ENCODE data around the gene FOXN1. TPM values are rescaled to one million over a fixed set of nuclear protein-coding genes. Genes with fewer than 3 reads are reported as not detected.

The FOXN1 gene
- total and polyA plus RNA-seq, 2 experiments from 2014 or later, result 0.87 TPM; not detected in 1

DNA sequence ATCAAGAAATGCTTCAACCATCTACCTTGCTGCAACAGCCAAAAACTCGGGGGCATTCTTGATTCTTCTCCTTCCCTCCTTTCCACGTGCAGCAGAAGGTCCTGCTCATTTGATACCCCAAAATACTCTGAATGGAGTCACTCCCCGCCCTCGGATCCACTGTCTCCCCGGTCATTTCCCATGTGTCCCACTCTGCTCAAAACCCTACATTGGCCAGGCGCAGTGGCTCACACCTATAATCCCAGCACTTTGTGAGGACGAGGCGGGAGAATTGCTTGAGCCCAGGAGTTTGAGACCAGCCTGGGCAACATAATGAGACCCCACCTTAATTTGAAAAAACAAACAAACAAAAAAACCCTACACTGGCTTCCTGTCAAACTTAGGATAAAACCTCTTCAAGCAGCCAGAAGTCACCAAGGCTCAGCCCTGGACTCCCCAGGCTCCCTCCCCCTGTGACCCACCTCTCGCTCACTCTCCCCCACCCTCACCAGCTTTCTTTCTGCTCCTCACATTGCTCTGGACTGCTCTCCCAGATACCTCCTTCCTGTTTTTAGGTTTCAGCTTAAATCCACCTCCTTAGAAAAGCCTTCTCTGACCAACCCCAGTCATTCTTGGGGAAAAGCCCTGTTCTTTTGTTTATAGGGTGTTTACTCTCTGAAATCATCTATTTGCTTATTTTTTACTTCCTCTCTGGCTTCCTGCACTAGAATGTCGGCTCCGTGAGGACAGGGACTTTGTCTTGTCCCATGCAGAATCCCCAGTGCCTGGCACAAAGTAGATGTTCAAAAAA is 29.9 kb upstream of the FOXN1 start:
- H3K4me1 ChIP-seq (ENCODE audit: insufficient read depth), result peaks cover 18% of the 10 kb centered on the region
- no peaks in the 10 kb centered on the region for H3K9me3 ChIP-seq (ENCODE audit: low read depth)
- DNase-seq (ENCODE audit: low spot score), result no peak
- H3K9me2 ChIP-seq (replicated peaks; ENCODE audit: insufficient read depth), result no peaks in the 10 kb centered on the region
- H3K27me3 ChIP-seq, result no peaks in the 10 kb centered on the region
- no peaks in the 10 kb centered on the region for H4K20me1 ChIP-seq (ENCODE audit: insufficient read depth, poor library complexity, severe bottlenecking)
- H2AFZ ChIP-seq, result no peak overlapping the region
- H3K36me3 ChIP-seq (replicated peaks; ENCODE audit: insufficient read depth, low read depth), result no peaks in the 10 kb centered on the region
- no peaks in the 10 kb centered on the region for H3K79me2 ChIP-seq
- no peak overlapping the region for H3K4me3 ChIP-seq
- no peak overlapping the region for H3K4me2 ChIP-seq
- TF ChIP-seq EZH2phosphoT487 (IDR thresholded peaks at IDR 0.05; ENCODE audit: low read depth, severe bottlenecking, unreplicated experiment), result no peak
- no peak for TF ChIP-seq EZH2 (IDR thresholded peaks at IDR 0.05; ENCODE audit: borderline replicate concordance)
- TF ChIP-seq CTCF (IDR thresholded peaks at IDR 0.05; ENCODE audit: poor library complexity), result no peak
- WGBS (ENCODE audit: low lambda C conversion rate, missing lambda C conversion rate), result 81% methylated on average over 11 of the region's 11 CpGs
- H3K27ac ChIP-seq, result peak overlapping the region; percentile 64

DNA sequence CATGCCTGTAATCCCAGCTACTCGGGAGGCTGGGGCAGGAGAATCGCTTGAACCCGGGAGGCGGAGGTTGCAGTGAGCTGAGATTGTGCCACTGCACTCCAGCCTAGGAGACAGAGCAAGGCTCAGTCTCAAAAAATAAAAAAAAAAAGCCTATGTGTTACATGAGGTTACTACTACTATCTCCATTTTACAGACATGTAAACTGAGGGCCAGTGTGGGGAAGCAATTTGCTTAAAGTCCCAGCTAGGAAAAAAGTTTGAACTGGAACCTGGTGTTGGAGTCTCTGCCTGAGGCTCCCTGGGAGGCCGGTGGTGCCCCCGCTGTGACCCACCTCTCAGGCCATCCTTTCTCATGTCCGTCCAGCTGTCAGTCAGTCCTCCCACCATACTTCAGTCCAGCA is 28.2 kb upstream of the FOXN1 start:
- H3K4me1 ChIP-seq (ENCODE audit: insufficient read depth), result peaks cover 16% of the 10 kb centered on the region
- H3K27ac ChIP-seq, result no peak overlapping the region
- H2AFZ ChIP-seq, result no peak overlapping the region
- H3K27me3 ChIP-seq, result no peaks in the 10 kb centered on the region
- H3K79me2 ChIP-seq, result no peaks in the 10 kb centered on the region
- H3K36me3 ChIP-seq (replicated peaks; ENCODE audit: insufficient read depth, low read depth), result no peaks in the 10 kb centered on the region
- H4K20me1 ChIP-seq (ENCODE audit: insufficient read depth, poor library complexity, severe bottlenecking), result no peaks in the 10 kb centered on the region
- no peak overlapping the region for H3K4me2 ChIP-seq
- DNase-seq (ENCODE audit: low spot score), result no peak
- H3K9me3 ChIP-seq (ENCODE audit: low read depth), result no peaks in the 10 kb centered on the region
- H3K4me3 ChIP-seq, result no peak overlapping the region
- H3K9me2 ChIP-seq (replicated peaks; ENCODE audit: insufficient read depth), result no peaks in the 10 kb centered on the region
- TF ChIP-seq EZH2phosphoT487 (IDR thresholded peaks at IDR 0.05; ENCODE audit: low read depth, severe bottlenecking, unreplicated experiment) (no peak), CTCF (IDR thresholded peaks at IDR 0.05; ENCODE audit: poor library complexity) (no peak), EZH2 (IDR thresholded peaks at IDR 0.05; ENCODE audit: borderline replicate concordance) (no peak)
- WGBS (ENCODE audit: low lambda C conversion rate, missing lambda C conversion rate), result 94% methylated on average over 7 of the region's 7 CpGs

GRCh38 chr17:28478712-28479615 is 27.2 kb upstream of the FOXN1 start:
- Histone ChIP-seq H3K79me2 (no peaks in the 10 kb centered on the region), H3K36me3 (replicated peaks; ENCODE audit: insufficient read depth, low read depth) (no peaks in the 10 kb centered on the region), H3K4me2 (no peak overlapping the region), H3K9me2 (replicated peaks; ENCODE audit: insufficient read depth) (no peaks in the 10 kb centered on the region), H3K27me3 (no peaks in the 10 kb centered on the region), H3K4me1 (ENCODE audit: insufficient read depth) (peaks cover 16% of the 10 kb centered on the region), H2AFZ (no peak overlapping the region), H4K20me1 (ENCODE audit: insufficient read depth, poor library complexity, severe bottlenecking) (no peaks in the 10 kb centered on the region), H3K27ac (no peak overlapping the region), H3K4me3 (no peak overlapping the region), H3K9me3 (ENCODE audit: low read depth) (no peaks in the 10 kb centered on the region)
- TF ChIP-seq CTCF (IDR thresholded peaks at IDR 0.05; ENCODE audit: poor library complexity) (no peak), EZH2 (IDR thresholded peaks at IDR 0.05; ENCODE audit: borderline replicate concordance) (no peak), EZH2phosphoT487 (IDR thresholded peaks at IDR 0.05; ENCODE audit: low read depth, severe bottlenecking, unreplicated experiment) (no peak)
- 72% methylated on average over 3 of the region's 3 CpGs for WGBS (ENCODE audit: low lambda C conversion rate, missing lambda C conversion rate)
- DNase-seq (ENCODE audit: low spot score), result no peak
